DND-41 (cell line): ENCODE data around the gene RBM39.
"Not testable (repeated sequence)": the region's sequence is repeated elsewhere in the genome, so short reads cannot be mapped to it uniquely, and the experiment has no call there.

Experiments
- ATAC-seq: fragments of 200-7000 bp; cut with Tn5 transposase; 3 replicates; pipeline ENCODE4 v1.9.1; 2021; ENCODE audit warnings: low read depth; ENCODE audit not compliant: insufficient read depth
- DNase-seq: peaks from one replicate; pipeline ENCODE4 v3.0.0-alpha.2; 2020
- H2AFZ ChIP-seq: 2 replicates; pipeline ENCODE4 v1.6.0; 2012; ENCODE audit warnings: low read depth, low read length
- H3K27ac ChIP-seq: 2 replicates; pipeline ENCODE4 v1.5.1; 2012; ENCODE audit warnings: low read length, inconsistent platforms
- H3K27me3 ChIP-seq: fragments of 200-600 bp; sonication (generic); 2 replicates; pipeline ENCODE4 v1.6.0; 2012; ENCODE audit warnings: low read length, mild to moderate bottlenecking, inconsistent platforms; ENCODE audit not compliant: insufficient read depth, poor library complexity
- H3K36me3 ChIP-seq: 2 replicates; pipeline ENCODE4 v1.5.1; 2012; ENCODE audit warnings: low read length, inconsistent platforms; ENCODE audit not compliant: insufficient read depth
- H3K4me1 ChIP-seq: 2 replicates; pipeline ENCODE4 v1.5.1; 2012; ENCODE audit warnings: mild to moderate bottlenecking, low read length; ENCODE audit not compliant: insufficient read depth
- H3K4me2 ChIP-seq: 2 replicates; pipeline ENCODE4 v1.6.0; 2012; ENCODE audit warnings: mild to moderate bottlenecking, moderate library complexity, low read length, inconsistent platforms; ENCODE audit not compliant: insufficient read depth
- H3K4me3 ChIP-seq, 2 experiments: fragments of 200-600 bp in 1 of 2; shearing (Covaris generic) in 1 of 2; 2 replicates each; pipeline ENCODE4 v1.5.1; 2012 to 2016; ENCODE audit warnings: inconsistent platforms in 2 of 2, low read length in 2 of 2, mild to moderate bottlenecking in 2 of 2, low read depth in 1 of 2, moderate library complexity in 1 of 2
- H3K79me2 ChIP-seq: 2 replicates; pipeline ENCODE4 v1.6.0; 2012; ENCODE audit warnings: low read length, inconsistent platforms; ENCODE audit not compliant: insufficient read depth
- H3K9ac ChIP-seq: 2 replicates; pipeline ENCODE4 v1.6.0; 2012; ENCODE audit warnings: low read depth, mild to moderate bottlenecking, inconsistent platforms, low read length, moderate library complexity
- H3K9me3 ChIP-seq: 2 replicates; pipeline ENCODE4 v1.5.1; 2012; ENCODE audit warnings: low read length, moderate library complexity, mild to moderate bottlenecking, inconsistent platforms; ENCODE audit not compliant: insufficient read depth, severe bottlenecking
- H4K20me1 ChIP-seq: 2 replicates; pipeline ENCODE4 v1.6.0; 2012; ENCODE audit warnings: low read length; ENCODE audit not compliant: insufficient read depth
- CTCF ChIP-seq: IDR thresholded peaks from 2 replicates; pipeline ENCODE4 v1.5.1; 2012; ENCODE audit warnings: borderline replicate concordance, low read length, moderate library complexity, mild to moderate bottlenecking; ENCODE audit not compliant: poor library complexity, severe bottlenecking; ENCODE audit errors: extremely low read depth
- EZH2 ChIP-seq: IDR thresholded peaks from 3 replicates; pipeline ENCODE4 v1.6.1; 2012; ENCODE audit warnings: borderline replicate concordance, low read depth, mild to moderate bottlenecking, moderate library complexity, low read length, inconsistent platforms; ENCODE audit not compliant: severe bottlenecking

The RBM39 gene

GRCh38 chr20:35710039-35710438, 32.0 kb downstream of the RBM39 start:
- no peak overlapping the region for H3K4me3 ChIP-seq
- peaks cover 99% of the 10 kb centered on the region for H3K36me3 ChIP-seq
- H4K20me1 ChIP-seq: peaks cover 76% of the 10 kb centered on the region
- H3K27me3 ChIP-seq: no peaks in the 10 kb centered on the region
- no peak overlapping the region for H2AFZ ChIP-seq
- 0 out of 2 replicates have a peak, but pooled peaks cover 3% of the 10 kb centered on the region for H3K4me1 ChIP-seq
- no peak overlapping the region for H3K4me2 ChIP-seq
- H3K27ac ChIP-seq: no peak overlapping the region
- no peak for DNase-seq
- no peak for ATAC-seq
- TF ChIP-seq EZH2: no peak
- no peak for TF ChIP-seq CTCF
- no peak overlapping the region for H3K9ac ChIP-seq
- peaks cover 94% of the 10 kb centered on the region for H3K79me2 ChIP-seq
- no peaks in the 10 kb centered on the region for H3K9me3 ChIP-seq

- Histone ChIP-seq H3K4me2 (no peak overlapping the region), H3K4me3 (no peak overlapping the region), H3K79me2 (peaks cover 94% of the 10 kb centered on the region), H3K4me1 (0 out of 2 replicates have a peak, but pooled peaks cover 3% of the 10 kb centered on the region), H3K27me3 (no peaks in the 10 kb centered on the region), H3K9ac (no peak overlapping the region), H3K9me3 (no peaks in the 10 kb centered on the region), H4K20me1 (peaks cover 77% of the 10 kb centered on the region), H3K27ac (no peak overlapping the region), H3K36me3 (peaks cover 99% of the 10 kb centered on the region), H2AFZ (no peak overlapping the region)
- ATAC-seq (no peak), DNase-seq (no peak)
- no peak for TF ChIP-seq CTCF
- TF ChIP-seq EZH2: no peak
Measured at GRCh38 chr20:35709259-35709658, 32.8 kb downstream of the RBM39 start.

- ATAC-seq (no peak), DNase-seq (no peak)
- Histone ChIP-seq H3K4me1 (0 out of 2 replicates have a peak, but pooled peaks cover 3% of the 10 kb centered on the region), H3K9ac (no peak overlapping the region), H2AFZ (no peak overlapping the region), H3K79me2 (peaks cover 87% of the 10 kb centered on the region), H3K4me3 (no peak overlapping the region), H3K9me3 (no peaks in the 10 kb centered on the region), H4K20me1 (peaks cover 75% of the 10 kb centered on the region), H3K27ac (no peak overlapping the region), H3K27me3 (no peaks in the 10 kb centered on the region), H3K36me3 (peaks cover 99% of the 10 kb centered on the region), H3K4me2 (no peak overlapping the region)
- TF ChIP-seq CTCF (no peak), EZH2 (no peak)
Measured at GRCh38 chr20:35708502-35708901, 33.6 kb downstream of the RBM39 start.

GRCh38 chr20:35706591-35707529, 35.2 kb downstream of the RBM39 start:
- not testable (repeated sequence) for ATAC-seq, DNase-seq, H3K27ac ChIP-seq, H2AFZ ChIP-seq, H3K4me3 ChIP-seq, H3K27me3 ChIP-seq, H3K9me3 ChIP-seq, H3K9ac ChIP-seq, H3K4me2 ChIP-seq
- Histone ChIP-seq H4K20me1 (peaks cover 70% of the 10 kb centered on the region), H3K79me2 (peaks cover 76% of the 10 kb centered on the region), H3K4me1 (peaks cover 12% of the 10 kb centered on the region; the same call in 1 of the 2 replicates), H3K36me3 (peaks cover 99% of the 10 kb centered on the region)

- not testable (repeated sequence) for DNase-seq, H3K9ac ChIP-seq, H3K27me3 ChIP-seq, ATAC-seq, H3K4me3 ChIP-seq, H3K9me3 ChIP-seq, H3K4me2 ChIP-seq, H3K27ac ChIP-seq, H2AFZ ChIP-seq
- Histone ChIP-seq H4K20me1 (peaks cover 63% of the 10 kb centered on the region), H3K79me2 (peaks cover 71% of the 10 kb centered on the region), H3K36me3 (peaks cover 98% of the 10 kb centered on the region), H3K4me1 (peaks cover 20% of the 10 kb centered on the region)
Measured at GRCh38 chr20:35705894-35706293, 36.2 kb downstream of the RBM39 start.
